Left ventricle myocardium superior (tissue), 1 donor: ENCODE results near the gene MYH9. TPM values are rescaled to one million over a fixed set of nuclear protein-coding genes. Genes with fewer than 3 reads are reported as not detected.
A peak's percentile ranks its signal among the peaks of the same experiment; 100 is the strongest.
"Not testable (repeated sequence)": the region's sequence is repeated elsewhere in the genome, so short reads cannot be mapped to it uniquely, and the experiment has no call there.

Source experiments
- ATAC-seq: fragments of 200-7000 bp; cut with Tn5 transposase; one replicate; pipeline ENCODE4 v1.9.1; 2020; ENCODE audit warnings: mild to moderate bottlenecking, moderate library complexity
- DNase-seq: peaks from one replicate; pipeline ENCODE4 v3.0.0-alpha.2; 2020
- intact Hi-C: fragments of 100-400 bp; cut with micrococcal nuclease; formaldehyde crosslinking; loops from one replicate; pipeline ENCODE4 v1.11.0; 2022
- total RNA-seq: library from RNA; stranded (reverse); fragmentation: NEBNext Ultra II Directional; extraction: Animal tissue kit (Norgen Biotek cat#: 25700); gene quantifications from one replicate; pipeline ENCODE4 v1.2.1, GENCODE V29; 2021
- donor health status: DM: no; HTN: yes; CAD: no; lungs with severe emphysema.

Gene MYH9
- total RNA-seq, 1 donor from 2014 or later, result 161 TPM

- ATAC-seq, intact Hi-C loops, DNase-seq: not testable (repeated sequence)
Observed at GRCh38 chr22:36271951-36272350, 115.8 kb downstream of the MYH9 start.

- DNase-seq, ATAC-seq, intact Hi-C loops: not testable (repeated sequence)
Observed at GRCh38 chr22:36271231-36271630, 116.5 kb downstream of the MYH9 start.

- intact Hi-C loops, result no loop called here
- DNase-seq, result no peak
- ATAC-seq, result no peak
Observed at GRCh38 chr22:36267896-36268485, 119.8 kb downstream of the MYH9 start.

GRCh38 chr22:36267058-36267457 lies 120.7 kb downstream of the MYH9 start:
- DNase-seq (no peak), ATAC-seq (no peak)
- intact Hi-C loops, result no loop called here

- ATAC-seq, intact Hi-C loops, DNase-seq: not testable (repeated sequence)
Observed at GRCh38 chr22:36263886-36264664, 123.7 kb downstream of the MYH9 start.

- intact Hi-C loops, ATAC-seq: not testable (repeated sequence)
Observed at GRCh38 chr22:36263216-36263673, 124.5 kb downstream of the MYH9 start.

GRCh38 chr22:36262307-36262706 lies 125.5 kb downstream of the MYH9 start:
- intact Hi-C loops, DNase-seq, ATAC-seq: not testable (repeated sequence)

More at GRCh38 chr22:36263216-36263673, 124.5 kb downstream of the MYH9 start:
- DNase-seq, result not testable (repeated sequence)

- DNase-seq, ATAC-seq, intact Hi-C loops: not testable (repeated sequence)
Observed at GRCh38 chr22:36261675-36262074, 126.1 kb downstream of the MYH9 start.

- intact Hi-C loops, result no loop called here
- DNase-seq, result no peak
- ATAC-seq, result no peak
Observed at GRCh38 chr22:36259615-36260300, 128.0 kb downstream of the MYH9 start.

- intact Hi-C loops, result no loop called here
- DNase-seq (peak; percentile 50), ATAC-seq (peak; percentile 51)
Observed at GRCh38 chr22:36258701-36259614, 128.8 kb downstream of the MYH9 start.

- intact Hi-C loops, result no loop called here
- ATAC-seq, result no peak
Observed at GRCh38 chr22:36257948-36258670, 129.7 kb downstream of the MYH9 start.

GRCh38 chr22:36257308-36257707 lies 130.5 kb downstream of the MYH9 start:
- ATAC-seq (no peak), DNase-seq (no peak)
- intact Hi-C loops, result no loop called here

More at GRCh38 chr22:36257948-36258670, 129.7 kb downstream of the MYH9 start:
- no peak for DNase-seq

- intact Hi-C loops, result no loop called here
- no peak for ATAC-seq
- no peak for DNase-seq
Observed at GRCh38 chr22:36256478-36256877, 131.3 kb downstream of the MYH9 start.

- intact Hi-C loops, DNase-seq: not testable (repeated sequence)
- ATAC-seq, result peak; percentile 24
Observed at GRCh38 chr22:36255572-36255971, 132.2 kb downstream of the MYH9 start.

GRCh38 chr22:36253523-36254490 lies 134.0 kb downstream of the MYH9 start:
- intact Hi-C loops, result no loop called here
- peak; percentile 44 for ATAC-seq

GRCh38 chr22:36252754-36253522 lies 134.8 kb downstream of the MYH9 start, which contains the start of gene APOL1:
Gene APOL1 (plus strand): TSS chr22:36253133. CDS start chr22:36254956, 1,823 bp downstream.
- intact Hi-C loops, result no loop called here
- peak; percentile 62 for ATAC-seq
- peak; percentile 43 for DNase-seq

More at GRCh38 chr22:36253523-36254490, 134.0 kb downstream of the MYH9 start:
- no peak for DNase-seq
